ENCODE data around the gene MPND.
"Not testable (repeated sequence)": the region's sequence is repeated elsewhere in the genome, so short reads cannot be mapped to it uniquely, and the experiment has no call there.

Gene MPND

DNA sequence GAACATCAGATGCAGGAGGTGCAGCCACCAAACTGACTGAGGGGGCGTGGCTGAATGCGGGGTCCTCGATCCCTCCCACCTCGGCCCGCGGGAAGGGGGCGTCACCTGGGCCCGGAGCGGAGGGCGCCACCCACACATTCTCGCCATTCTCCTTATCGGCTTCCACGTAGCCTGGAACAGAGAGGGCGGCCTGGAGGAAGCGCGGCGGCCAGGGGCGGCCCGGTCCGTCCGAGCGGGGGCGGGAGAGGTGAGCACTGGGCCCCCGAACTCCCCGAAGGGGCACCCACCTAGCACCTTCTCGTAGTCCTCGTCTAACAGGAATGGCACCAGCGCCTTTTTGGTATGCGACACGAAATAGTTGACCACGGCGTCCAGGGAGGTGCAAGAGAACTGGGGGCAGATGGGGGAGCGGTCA, 16.5 kb upstream of the MPND start:
- no peaks in the 10 kb centered on the region for H3K9me3 Mint-ChIP-seq
- DNase-seq (ENCODE audit: low spot score in 2 of 2): no peak
- no peak overlapping the region for H3K27ac Mint-ChIP-seq (ENCODE audit: low read depth)
- peaks cover 20% of the 10 kb centered on the region for H3K36me3 Mint-ChIP-seq (ENCODE audit: insufficient read depth)
- H3K4me1 Mint-ChIP-seq: peaks cover 27% of the 10 kb centered on the region
- H3K4me3 Mint-ChIP-seq: peak overlapping the region; percentile 78
- H3K27me3 Mint-ChIP-seq: no peaks in the 10 kb centered on the region
- ATAC-seq (replicated peaks; ENCODE audit: extremely low read depth, poor library complexity, severe bottlenecking): no peak

DNA sequence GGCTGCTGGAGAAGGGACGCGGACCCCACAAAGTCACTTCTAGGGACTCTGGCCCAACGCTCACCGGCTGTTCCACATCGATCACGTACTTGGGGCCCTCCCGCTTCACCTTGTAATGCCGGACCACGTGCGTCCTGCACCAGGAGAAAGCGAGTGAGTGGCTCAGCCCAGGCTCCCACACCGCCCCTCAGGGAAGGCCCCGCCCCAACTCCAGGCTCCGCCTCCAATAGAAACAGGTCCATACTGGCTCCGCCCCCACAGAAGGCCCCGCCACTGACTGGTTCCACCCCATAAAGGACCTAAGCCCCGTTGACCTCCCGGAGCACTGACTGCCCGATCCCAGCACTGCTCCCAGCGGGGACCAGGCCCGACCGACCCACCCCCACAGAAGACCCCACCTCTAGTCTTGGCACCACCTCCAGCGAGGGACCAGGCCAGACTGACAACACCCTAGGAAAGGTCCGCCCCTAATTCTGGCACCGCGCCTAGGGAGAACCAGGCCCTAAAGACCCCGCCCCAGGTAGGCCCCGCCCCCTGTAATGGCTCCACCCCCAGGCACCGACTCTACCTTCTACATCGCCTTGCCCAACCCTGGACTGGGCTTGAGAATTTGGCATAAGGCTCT, 16.0 kb upstream of the MPND start:
- ATAC-seq (replicated peaks; ENCODE audit: extremely low read depth, poor library complexity, severe bottlenecking) (no peak), DNase-seq (ENCODE audit: low spot score in 2 of 2) (peak in 1 of 2 donors; percentile 26)
- peaks cover 27% of the 10 kb centered on the region for H3K4me1 Mint-ChIP-seq
- H3K27me3 Mint-ChIP-seq: no peaks in the 10 kb centered on the region
- no peaks in the 10 kb centered on the region for H3K9me3 Mint-ChIP-seq
- peaks cover 20% of the 10 kb centered on the region for H3K36me3 Mint-ChIP-seq (ENCODE audit: insufficient read depth)
- peak overlapping the region; percentile 78 for H3K4me3 Mint-ChIP-seq
- H3K27ac Mint-ChIP-seq (ENCODE audit: low read depth): peak overlapping the region; percentile 75

GRCh38 chr19:4327877-4328242, 15.5 kb upstream of the MPND start:
- Mint-ChIP-seq H3K4me3 (peak overlapping the region; percentile 78), H3K9me3 (no peaks in the 10 kb centered on the region), H3K4me1 (peaks cover 27% of the 10 kb centered on the region), H3K27me3 (no peaks in the 10 kb centered on the region), H3K36me3 (ENCODE audit: insufficient read depth) (peaks cover 20% of the 10 kb centered on the region), H3K27ac (ENCODE audit: low read depth) (peak overlapping the region; percentile 75)
- ATAC-seq (replicated peaks; ENCODE audit: extremely low read depth, poor library complexity, severe bottlenecking) (no peak), DNase-seq (ENCODE audit: low spot score in 2 of 2) (no peak)

- DNase-seq (ENCODE audit: low spot score in 2 of 2) (peak; percentile 80 to 88), ATAC-seq (replicated peaks; ENCODE audit: extremely low read depth, poor library complexity, severe bottlenecking) (peak; percentile 94)
- no peaks in the 10 kb centered on the region for H3K27me3 Mint-ChIP-seq
- peaks cover 20% of the 10 kb centered on the region for H3K36me3 Mint-ChIP-seq (ENCODE audit: insufficient read depth)
- peak overlapping the region; percentile 75 for H3K27ac Mint-ChIP-seq (ENCODE audit: low read depth)
- peaks cover 27% of the 10 kb centered on the region for H3K4me1 Mint-ChIP-seq
- H3K4me3 Mint-ChIP-seq: peak overlapping the region; percentile 78
- H3K9me3 Mint-ChIP-seq: no peaks in the 10 kb centered on the region
These were observed 14.9 kb upstream of the MPND start for GRCh38 chr19:4328243-4328990.

- not testable (repeated sequence) for H3K27me3 Mint-ChIP-seq; ATAC-seq (replicated peaks; ENCODE audit: extremely low read depth, poor library complexity, severe bottlenecking); DNase-seq (ENCODE audit: low spot score in 2 of 2); H3K9me3 Mint-ChIP-seq
- H3K4me3 Mint-ChIP-seq: peak overlapping the region; percentile 78
- peak overlapping the region; percentile 75 for H3K27ac Mint-ChIP-seq (ENCODE audit: low read depth)
- peaks cover 20% of the 10 kb centered on the region for H3K36me3 Mint-ChIP-seq (ENCODE audit: insufficient read depth)
- peaks cover 27% of the 10 kb centered on the region for H3K4me1 Mint-ChIP-seq
These were observed 14.2 kb upstream of the MPND start for GRCh38 chr19:4328991-4329681.

DNA sequence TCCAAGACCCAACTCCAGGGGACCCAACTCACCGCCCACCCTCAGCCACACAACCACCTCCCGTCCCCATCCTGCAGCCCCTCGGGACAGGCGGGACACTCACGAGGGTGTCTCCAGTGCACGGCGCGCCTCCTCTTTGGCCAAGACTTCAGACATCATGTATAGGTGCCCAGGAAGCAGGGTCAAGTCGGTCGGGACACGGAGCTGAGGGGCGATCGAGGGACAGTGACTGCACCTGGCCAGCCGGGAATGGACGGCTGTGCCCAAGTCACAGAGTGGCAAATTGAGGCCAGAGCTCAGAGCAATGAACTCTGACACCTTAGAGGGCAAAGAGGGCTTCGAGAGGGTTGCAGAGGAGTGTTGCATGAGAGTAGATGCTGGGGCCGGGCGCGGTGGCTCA, 13.5 kb upstream of the MPND start:
- peak overlapping the region; percentile 78 for H3K4me3 Mint-ChIP-seq
- no peaks in the 10 kb centered on the region for H3K27me3 Mint-ChIP-seq
- DNase-seq (ENCODE audit: low spot score in 2 of 2) (no peak), ATAC-seq (replicated peaks; ENCODE audit: extremely low read depth, poor library complexity, severe bottlenecking) (no peak)
- H3K9me3 Mint-ChIP-seq: no peaks in the 10 kb centered on the region
- H3K27ac Mint-ChIP-seq (ENCODE audit: low read depth): no peak overlapping the region
- peaks cover 20% of the 10 kb centered on the region for H3K36me3 Mint-ChIP-seq (ENCODE audit: insufficient read depth)
- peaks cover 27% of the 10 kb centered on the region for H3K4me1 Mint-ChIP-seq

DNA sequence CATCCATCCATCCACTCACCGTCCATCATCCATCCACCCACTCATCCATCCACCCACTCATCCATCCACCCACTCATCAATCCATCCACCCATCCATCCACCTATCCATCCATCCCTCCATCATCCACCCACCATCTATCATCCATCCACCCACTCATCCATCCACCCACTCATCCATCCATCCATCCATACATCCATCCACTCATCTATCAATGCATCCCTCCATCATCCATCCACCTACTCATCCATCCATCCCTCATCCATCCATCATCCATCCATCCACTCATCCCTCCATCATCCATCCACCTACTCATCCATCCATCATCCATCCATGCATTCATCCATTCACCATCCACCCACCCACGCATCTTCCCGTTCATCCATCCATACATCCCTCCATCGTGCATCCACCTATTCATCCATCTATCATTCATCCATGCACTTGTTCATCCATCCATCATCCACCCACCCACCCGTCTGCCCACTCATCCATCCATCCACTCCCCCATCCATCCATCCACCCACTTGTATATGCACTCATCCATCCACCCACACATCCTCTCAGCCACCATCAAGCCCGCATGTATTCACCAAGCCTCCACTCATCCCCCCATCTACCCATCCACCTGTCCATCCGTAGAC, 8.3 kb upstream of the MPND start:
- no peaks in the 10 kb centered on the region for H3K9me3 Mint-ChIP-seq
- ATAC-seq (replicated peaks; ENCODE audit: extremely low read depth, poor library complexity, severe bottlenecking) (no peak), DNase-seq (ENCODE audit: low spot score in 2 of 2) (no peak)
- H3K4me3 Mint-ChIP-seq: no peak overlapping the region
- H3K27ac Mint-ChIP-seq (ENCODE audit: low read depth): no peak overlapping the region
- no peaks in the 10 kb centered on the region for H3K27me3 Mint-ChIP-seq
- peaks cover 7% of the 10 kb centered on the region for H3K4me1 Mint-ChIP-seq
- H3K36me3 Mint-ChIP-seq (ENCODE audit: insufficient read depth): no peaks in the 10 kb centered on the region

- Mint-ChIP-seq H3K9me3 (no peaks in the 10 kb centered on the region), H3K27ac (ENCODE audit: low read depth) (peak overlapping the region; percentile 36), H3K27me3 (no peaks in the 10 kb centered on the region), H3K4me3 (peak overlapping the region; percentile 51), H3K4me1 (peaks cover 19% of the 10 kb centered on the region), H3K36me3 (ENCODE audit: insufficient read depth) (peaks cover 6% of the 10 kb centered on the region)
- DNase-seq (ENCODE audit: low spot score in 2 of 2) (no peak), ATAC-seq (replicated peaks; ENCODE audit: extremely low read depth, poor library complexity, severe bottlenecking) (no peak)
These were observed 5.4 kb upstream of the MPND start for GRCh38 chr19:4337906-4338440.

- ATAC-seq (replicated peaks; ENCODE audit: extremely low read depth, poor library complexity, severe bottlenecking): no peak
- peak within 1 kb of the TSS; percentile 36 for H3K27ac Mint-ChIP-seq (ENCODE audit: low read depth)
- peak within 1 kb of the TSS; percentile 51 for H3K4me3 Mint-ChIP-seq
- no peak for DNase-seq (ENCODE audit: low spot score in 2 of 2)
- peaks cover 24% of the 10 kb centered on the region for H3K4me1 Mint-ChIP-seq
- H3K27me3 Mint-ChIP-seq: no peaks in the 10 kb centered on the region
- H3K36me3 Mint-ChIP-seq (ENCODE audit: insufficient read depth): peaks cover 10% of the 10 kb centered on the region
- no peaks in the 10 kb centered on the region for H3K9me3 Mint-ChIP-seq
These were observed 4.7 kb upstream of the MPND start, which contains the start of gene STAP2 for GRCh38 chr19:4338441-4339355. Gene STAP2 (minus strand): TSS chr19:4338827. CDS start chr19:4338753, 74 bp downstream.

DNA sequence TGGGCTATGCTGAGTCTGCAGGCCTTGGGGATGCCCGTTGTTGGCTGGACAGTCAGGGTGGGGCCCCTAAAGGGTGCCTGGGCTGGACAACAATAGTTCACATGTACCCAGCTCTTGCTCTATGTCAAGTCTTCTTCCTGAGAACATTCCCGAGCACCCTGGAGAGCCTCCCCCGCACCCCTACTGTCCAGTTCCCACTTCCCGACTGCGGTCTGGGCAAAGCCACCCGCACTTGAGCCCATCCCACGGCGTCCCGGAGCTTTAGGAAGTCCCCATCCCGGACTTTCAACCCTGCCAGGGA, 1.1 kb upstream of the MPND start:
- peak overlapping the region; percentile 87 for H3K4me3 Mint-ChIP-seq
- no peaks in the 10 kb centered on the region for H3K27me3 Mint-ChIP-seq
- no peak for ATAC-seq (replicated peaks; ENCODE audit: extremely low read depth, poor library complexity, severe bottlenecking)
- DNase-seq (ENCODE audit: low spot score in 2 of 2): no peak
- H3K36me3 Mint-ChIP-seq (ENCODE audit: insufficient read depth): peaks cover 13% of the 10 kb centered on the region
- H3K4me1 Mint-ChIP-seq: peaks cover 38% of the 10 kb centered on the region
- H3K27ac Mint-ChIP-seq (ENCODE audit: low read depth): peak overlapping the region; percentile 82
- H3K9me3 Mint-ChIP-seq: no peaks in the 10 kb centered on the region

- H3K4me3 Mint-ChIP-seq: peak overlapping the region; percentile 87
- peak; percentile 75 to 91 for DNase-seq (ENCODE audit: low spot score in 2 of 2)
- H3K36me3 Mint-ChIP-seq (ENCODE audit: insufficient read depth): peaks cover 14% of the 10 kb centered on the region
- H3K9me3 Mint-ChIP-seq: no peaks in the 10 kb centered on the region
- peak; percentile 85 for ATAC-seq (replicated peaks; ENCODE audit: extremely low read depth, poor library complexity, severe bottlenecking)
- peaks cover 38% of the 10 kb centered on the region for H3K4me1 Mint-ChIP-seq
- H3K27ac Mint-ChIP-seq (ENCODE audit: low read depth): peak overlapping the region; percentile 82
- H3K27me3 Mint-ChIP-seq: no peaks in the 10 kb centered on the region
These were observed 570 bp upstream of the MPND start for GRCh38 chr19:4342615-4343369.

Data from central memory CD8-positive, alpha-beta T cell (primary cell).